HuH-7 (cell line): Measurements from ENCODE around the gene PFDN4.
"Not testable (repeated sequence)": the region's sequence is repeated elsewhere in the genome, so short reads cannot be mapped to it uniquely, and the experiment has no call there.

ENCODE experiments used
- DNase-seq: peaks from one replicate; pipeline ENCODE4 v3.0.0; 2011; ENCODE audit warnings: low spot score

PFDN4 gene

DNA sequence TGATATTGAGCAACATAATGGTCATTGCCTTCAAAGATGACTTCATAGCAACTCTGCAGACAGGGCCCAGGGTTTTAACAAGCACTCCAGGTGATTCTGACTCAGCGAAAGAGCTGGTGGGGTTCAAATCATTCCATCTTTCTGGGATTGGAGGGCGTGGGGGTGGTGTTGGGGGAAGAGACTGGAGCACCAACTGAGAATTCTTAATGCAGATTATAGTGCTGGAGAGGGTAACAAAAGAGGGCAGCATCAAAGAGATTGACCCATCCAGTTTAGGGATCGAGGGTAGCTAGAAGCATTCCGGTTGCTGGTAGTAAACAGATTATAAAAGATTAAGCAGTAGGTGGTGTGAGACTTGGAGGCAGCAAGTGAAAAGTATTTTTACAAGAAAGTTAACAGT is 15.9 kb downstream of the PFDN4 start:
- no peak for DNase-seq

DNA sequence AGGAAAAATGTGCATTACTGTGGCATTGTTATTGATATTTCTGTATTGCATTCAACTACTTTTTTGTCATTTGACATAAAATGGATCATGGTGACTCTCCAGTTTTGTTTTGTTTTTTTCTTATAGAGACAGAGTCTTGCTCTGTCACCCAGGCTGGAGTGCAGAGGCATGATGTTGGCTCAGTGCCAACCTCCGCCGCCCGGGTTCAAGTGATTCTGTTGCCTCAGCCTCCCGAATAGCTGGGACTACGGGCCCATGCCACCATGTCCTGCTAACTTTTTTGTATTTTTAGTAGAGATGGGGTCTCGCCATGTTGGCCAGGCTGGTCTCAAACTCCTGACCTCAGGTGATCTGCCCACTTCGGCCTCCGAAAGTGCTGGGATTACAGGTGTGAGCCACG is 16.8 kb downstream of the PFDN4 start:
- DNase-seq, result not testable (repeated sequence)

DNA sequence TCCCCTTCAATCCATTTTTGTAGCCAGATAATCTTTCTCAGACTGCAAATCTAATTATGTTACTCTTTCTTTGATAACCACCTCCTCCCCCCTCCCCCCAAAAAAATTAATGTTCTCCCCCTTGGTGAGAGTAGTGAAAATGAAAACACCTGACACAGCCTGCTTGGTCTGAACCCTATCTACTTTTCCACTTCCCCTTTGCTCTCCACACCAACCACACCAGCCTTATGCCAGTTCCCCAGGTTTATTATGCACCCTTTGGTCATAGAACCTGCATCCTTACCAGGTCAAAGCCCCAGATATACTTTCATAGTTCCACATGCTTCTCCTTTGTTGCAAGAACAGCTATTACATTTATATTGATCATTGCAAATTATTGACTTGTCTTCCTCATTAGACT is 19.4 kb downstream of the PFDN4 start:
- no peak for DNase-seq

DNA sequence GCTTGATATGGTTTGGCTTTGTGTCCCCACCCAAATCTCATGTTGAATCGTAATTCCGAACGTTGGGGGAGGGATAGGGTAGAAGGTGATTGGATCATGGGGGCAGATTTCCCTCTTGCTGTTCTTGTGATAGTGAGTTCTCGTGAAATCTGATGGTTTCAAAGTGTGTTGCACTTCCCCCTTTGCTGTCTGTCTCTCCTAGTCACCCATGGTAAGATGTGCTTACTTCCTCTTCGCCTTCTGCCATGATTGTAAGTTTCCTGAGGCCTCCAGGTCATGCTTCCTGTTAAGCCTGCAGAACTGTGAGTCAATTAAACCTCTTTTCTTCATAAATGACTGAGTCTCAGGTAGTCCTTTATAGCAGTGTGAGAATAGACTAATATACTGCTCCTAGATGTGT is 19.9 kb downstream of the PFDN4 start:
- no peak for DNase-seq

DNA sequence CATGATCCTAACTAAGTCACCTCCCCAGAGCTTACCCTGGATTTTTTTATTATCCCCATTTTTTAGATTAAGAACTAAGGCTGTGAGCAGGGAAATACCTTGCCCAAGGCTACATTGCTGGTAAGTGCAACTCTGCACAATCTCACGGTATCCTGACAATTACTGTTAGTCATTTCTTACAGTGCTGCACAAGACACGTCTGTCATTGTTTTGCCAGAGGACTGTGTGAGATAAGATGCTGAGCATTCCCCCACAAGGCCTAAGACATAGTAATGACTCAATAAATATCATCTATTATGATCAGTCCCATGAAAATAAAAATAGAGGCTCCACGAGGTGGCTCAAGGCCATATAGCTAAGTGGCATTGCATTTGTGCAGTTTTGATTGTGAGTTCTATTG is 21.0 kb downstream of the PFDN4 start:
- DNase-seq, result no peak

DNA sequence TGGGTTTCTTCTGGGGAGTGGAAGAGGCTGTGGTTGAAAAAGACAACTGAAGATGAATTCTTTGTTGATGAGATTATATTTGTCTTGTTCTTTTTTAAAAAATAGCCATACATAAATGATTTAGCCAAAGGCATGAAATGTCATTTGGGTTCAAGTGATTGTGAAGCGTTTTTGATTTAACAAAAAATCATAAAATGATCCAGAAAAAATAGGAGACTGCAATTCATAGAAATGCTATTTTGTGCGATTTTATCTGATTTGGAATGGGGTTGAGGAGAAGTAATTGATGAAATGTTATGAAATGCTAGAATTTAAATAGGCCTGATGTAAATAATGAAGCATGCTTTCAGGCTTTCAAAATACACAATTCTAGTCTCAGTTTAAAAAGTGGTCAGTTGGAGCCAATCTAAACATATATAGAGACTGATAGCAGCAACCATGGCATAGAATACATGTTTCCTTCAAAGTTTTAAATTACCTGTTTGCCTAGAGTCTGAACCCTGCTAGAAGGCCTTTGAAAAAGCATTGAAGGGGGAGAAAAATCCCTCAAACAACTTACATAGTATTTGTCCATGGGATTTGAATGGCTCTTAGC is 21.8 kb downstream of the PFDN4 start:
- DNase-seq, result no peak

DNA sequence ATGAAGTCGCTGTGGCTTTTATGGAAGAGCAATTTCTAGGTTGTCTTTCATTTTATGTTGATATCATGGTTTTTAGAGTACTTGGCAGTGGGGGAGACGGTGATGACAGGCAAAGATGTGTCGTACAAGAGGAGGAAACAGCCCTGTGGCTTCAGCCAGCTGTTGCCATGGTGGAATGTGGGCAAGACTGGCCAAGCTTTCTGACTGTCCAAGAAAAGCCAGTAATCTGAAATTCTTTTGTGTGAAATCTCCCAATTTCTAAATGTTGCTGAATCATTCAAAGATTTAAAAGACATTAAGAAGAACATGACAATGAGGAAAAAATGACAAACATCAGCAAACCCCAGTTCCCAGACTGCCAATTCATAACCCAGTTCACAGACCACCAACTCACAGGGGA is 23.1 kb downstream of the PFDN4 start:
- no peak for DNase-seq

DNA sequence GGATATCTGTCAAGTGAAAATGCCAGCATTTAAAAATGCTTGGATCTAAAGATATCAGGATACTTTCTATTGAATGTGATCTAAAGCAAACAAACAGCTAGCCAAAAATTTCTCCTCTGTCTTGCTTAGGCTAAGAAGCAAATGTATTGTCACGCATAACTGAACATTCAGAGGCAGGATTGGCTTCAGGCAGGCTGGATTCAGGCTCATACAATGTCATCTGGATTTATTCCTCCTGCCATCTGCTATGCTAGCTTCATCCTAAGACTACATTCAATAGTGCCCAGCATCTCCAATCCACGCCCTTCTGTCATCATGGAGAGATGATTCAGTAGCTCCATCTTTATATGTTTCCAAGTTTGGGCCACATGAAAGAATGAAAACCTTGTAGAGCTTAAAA is 27.1 kb downstream of the PFDN4 start:
- DNase-seq, result no peak

DNA sequence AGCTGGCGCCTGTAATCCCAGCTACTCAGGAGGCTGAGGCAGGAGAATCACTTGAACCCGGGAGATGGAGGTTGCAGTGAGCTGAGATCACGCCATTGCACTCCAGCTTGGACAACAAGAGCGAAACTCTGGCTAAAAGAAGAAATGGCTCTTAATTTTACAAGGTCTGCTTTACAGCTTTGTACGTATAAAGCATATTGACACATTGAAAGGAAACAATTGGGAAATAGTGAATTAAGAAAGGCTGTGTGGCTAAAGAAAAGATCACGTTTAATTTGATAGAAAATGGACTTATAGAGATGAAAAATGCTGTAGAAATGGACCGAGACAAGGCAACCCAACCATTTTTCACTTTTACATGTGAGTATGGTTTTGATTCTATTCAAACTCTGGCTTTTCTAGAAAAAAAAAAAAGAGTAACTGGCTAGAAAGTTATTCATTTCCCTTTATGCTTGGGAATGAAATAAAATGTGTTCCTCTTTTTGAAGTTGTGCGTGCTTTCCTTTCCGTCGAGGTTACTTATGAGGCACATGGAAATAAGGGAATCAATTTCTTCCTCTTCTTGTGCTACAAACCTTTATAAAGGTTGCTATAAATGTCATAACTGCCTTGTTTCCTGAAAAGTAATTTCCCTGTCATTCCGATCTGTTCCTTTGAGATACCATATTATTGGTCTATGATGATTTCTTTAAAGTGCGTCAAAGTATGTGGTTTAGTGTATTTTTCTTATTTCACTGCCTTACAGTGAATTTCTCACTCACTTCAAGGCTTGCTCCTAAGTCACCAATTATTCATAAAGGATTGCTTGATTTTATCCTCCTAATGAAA is 29.4 kb downstream of the PFDN4 start:
- DNase-seq, result no peak

DNA sequence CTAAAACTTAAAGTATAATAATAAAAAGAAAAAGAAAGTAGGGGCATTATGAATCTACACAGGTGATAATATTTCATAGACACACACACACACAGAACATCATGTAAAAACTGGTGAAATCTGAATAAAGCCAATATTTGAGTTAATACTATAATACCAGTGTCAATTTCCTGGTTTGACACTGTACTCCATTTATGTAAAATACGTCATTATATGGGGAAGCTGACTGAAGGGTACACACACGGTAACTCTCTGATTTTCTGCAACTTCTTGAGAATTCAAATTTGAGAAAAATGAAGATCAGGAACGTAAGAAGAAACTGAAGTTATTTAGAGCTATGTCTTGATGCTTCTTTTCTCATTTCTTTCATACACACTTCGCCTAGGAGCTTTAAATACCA is 36.2 kb downstream of the PFDN4 start:
- DNase-seq, result no peak

DNA sequence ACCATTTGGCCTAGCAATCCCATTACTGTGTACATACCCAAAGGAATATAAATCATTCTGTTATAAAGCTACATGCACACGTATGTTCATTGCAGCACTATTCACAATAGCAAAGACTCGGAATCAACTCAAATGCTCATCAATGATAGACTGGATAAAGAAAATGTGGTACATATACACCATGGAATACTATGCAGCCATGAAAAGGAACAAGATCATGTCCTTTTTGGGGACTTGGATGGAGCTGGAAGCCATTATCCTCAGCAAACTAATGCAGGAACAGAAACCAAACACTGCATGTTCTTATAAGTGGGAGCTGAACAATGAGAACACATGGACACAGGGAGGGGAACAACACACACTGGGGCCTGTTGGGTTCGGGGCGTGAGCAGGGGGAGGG is 40.8 kb downstream of the PFDN4 start:
- DNase-seq, result not testable (repeated sequence)

DNA sequence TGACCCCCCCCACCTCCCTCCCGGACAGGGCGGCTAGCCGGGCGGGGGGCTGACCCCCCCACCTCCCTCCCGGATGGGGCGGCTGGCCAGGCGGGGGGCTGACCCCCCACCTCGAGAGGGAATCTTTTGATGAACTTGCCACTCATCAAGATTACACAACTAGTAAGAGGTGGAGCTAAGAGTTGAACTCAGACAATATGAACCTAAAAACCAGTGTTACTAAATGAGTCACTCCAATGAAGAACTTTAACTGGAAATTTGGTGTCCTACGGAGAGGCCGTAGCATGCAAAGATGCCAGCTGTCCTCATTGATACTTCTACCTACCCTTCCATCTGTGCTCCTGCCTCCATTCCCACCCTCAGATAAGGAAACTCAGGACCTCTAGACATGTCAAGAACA is 42.8 kb downstream of the PFDN4 start:
- no peak for DNase-seq

DNA sequence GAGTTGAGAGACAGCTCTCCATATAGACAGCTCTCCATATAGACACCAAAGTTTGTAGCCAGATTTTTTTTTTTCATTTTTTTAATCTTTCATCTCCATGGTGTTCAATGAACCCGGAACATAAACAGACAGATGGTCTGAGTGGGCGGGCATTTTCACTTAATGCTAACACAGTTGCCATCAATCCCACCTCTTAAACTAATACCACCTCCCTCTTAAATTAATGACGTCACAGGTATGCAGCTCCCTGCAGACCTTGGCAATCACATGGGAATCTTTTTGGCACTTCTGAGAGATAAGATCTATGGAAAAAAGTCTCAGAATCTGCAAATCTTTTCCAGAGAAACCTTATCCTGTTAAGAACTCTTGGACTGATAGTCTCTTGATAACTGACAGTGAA is 43.2 kb downstream of the PFDN4 start:
- DNase-seq, result no peak

DNA sequence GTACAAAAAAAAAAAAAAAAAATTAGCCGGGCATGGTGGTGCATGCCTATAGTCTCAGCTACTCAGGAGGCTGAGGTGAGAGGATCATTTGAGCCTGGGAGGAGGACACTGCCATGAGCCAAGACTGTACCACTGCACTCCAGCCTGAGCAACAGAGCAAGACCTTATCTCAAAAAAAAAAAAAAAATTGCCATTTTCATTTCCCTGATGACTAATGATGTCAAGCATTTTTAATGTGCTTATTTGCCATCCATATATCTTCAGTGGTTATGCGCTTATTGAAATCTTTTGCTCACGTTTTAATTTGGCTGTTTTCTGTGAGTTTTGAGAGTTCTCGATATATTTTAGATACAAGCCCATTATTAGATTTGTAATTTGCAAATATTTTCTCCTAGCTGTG is 46.7 kb downstream of the PFDN4 start:
- no peak for DNase-seq

DNA sequence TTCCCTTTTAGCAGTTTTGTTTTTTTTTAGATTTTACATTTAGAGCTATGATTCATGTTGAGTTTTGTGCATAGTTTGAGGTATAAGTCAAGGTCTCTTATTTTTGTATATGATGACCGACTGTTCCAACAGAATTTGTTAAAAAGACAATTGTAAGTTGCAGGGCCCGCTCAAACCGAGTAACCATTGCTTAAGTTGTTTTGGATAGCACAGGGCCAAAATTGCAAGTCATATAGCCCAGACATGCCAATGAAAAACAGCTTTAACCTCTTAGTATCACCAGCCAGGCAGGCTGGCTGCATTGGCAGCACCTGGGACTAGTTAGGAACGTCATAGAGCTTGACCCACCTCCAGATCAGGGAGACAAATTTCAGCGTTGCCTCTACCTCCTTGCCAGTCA is 47.3 kb downstream of the PFDN4 start:
- no peak for DNase-seq

DNA sequence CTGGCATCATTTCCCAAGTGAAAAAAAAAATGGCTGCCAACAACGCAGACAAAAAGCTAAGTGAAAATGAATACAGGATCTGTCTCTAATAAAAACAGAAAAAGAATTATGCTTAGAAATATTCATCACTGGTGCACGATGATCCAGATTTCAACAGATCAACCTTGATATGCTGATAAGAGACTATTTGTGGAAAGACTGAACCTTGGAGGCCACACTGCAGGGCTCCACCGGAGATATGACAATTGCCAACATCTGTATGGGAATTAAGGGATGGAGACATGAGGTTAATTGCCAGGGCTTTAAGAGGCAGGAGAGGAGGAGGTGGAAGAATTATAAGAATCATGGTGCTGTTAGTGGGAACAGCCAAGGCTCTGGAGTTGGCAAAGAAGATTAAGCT is 48.3 kb downstream of the PFDN4 start:
- no peak for DNase-seq

DNA sequence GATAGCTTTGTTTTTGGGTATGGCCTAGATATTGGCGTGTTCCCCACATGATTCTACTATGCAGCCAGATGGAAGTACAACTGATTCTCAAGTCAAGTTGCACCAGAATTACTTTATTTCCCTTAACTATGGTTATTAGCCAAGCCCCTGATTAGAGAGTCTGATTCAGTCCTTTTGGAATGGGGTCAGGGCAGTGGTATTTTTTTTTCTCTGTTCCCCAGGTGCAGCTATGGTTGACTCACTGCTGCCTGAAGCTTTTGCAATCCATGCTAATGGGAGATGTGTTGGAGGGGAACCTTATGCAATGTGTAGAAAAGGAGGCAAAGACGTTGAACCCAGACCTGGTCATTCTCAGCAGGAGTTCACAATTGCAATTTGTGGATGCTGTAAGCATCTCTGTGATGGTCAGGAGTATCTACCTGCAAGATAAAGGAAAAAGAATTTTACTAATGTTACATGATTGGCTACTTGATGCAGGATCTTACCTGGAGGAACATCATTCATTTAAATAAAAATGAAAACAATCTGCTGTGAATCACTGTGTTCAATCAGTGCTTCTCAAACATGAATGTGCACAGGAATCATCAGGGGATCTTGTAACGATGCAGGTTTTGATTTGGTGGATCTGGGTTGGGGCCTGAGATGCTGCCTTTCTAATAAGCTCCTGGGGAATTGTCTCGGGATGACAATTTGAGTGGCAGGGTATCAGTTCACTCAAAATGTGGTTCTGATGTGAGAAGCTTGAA is 49.4 kb downstream of the PFDN4 start:
- no peak for DNase-seq

DNA sequence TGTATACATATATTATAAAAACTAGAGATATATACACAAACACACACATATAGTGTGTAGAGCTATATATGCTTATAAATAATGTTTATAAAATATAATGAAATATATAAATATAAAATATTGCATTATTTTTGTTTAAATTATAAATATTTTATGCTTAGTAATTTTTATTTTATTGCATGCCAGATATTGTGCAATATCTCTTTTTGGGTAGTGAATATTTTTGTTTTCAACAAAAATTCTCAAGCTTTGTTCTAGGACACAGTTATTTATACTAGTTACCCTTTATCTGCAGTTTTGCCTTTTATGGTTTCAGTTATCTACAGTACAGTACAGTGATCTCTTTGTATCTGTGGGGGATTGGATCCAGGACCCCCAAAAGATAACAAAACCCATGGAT is 52.2 kb downstream of the PFDN4 start:
- DNase-seq, result no peak

DNA sequence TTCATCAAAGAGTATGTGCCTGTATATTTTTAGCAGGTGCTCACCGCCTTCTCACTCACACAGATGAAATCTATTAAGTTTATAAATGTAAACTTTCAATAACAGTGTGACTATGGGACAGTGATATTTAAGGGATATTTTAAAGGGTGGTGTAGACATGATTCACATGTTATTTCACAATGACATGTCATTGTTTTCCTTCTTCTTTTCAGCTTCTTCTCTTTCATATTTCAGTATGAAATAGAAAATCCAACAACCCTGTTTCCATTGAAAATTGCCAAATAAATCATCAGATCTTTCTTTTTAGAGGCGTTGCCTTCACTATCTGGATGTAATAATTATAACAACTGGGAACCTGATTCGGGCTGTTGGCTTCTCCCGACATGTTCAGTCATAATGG is 54.8 kb downstream of the PFDN4 start:
- no peak for DNase-seq

DNA sequence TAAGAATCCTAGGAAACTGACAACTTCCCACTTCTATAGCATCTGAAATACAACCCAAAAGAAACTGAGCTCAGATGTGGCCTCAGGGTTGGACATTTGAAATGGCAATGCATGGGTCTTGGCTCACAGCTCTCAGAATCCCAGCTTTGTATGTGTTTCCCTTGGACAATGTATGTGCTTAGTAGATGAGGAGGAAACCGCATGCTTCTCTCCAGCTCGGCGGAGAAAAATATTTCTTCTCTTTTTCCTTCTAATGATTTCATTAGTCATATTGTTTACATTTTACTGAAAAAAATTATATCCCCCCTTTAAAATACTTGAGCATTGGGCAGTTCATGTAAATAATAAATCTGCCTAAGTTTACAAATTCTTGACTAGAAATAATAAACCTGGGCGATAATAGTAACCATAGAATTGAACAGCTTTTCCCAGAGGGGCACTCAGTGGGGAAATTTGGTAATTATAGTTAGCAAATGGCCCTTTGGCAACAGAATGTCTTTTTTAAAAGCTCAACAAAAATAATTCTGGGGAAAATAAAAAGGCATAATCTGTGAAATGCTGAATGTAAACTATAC is 55.3 kb downstream of the PFDN4 start:
- DNase-seq, result no peak

DNA sequence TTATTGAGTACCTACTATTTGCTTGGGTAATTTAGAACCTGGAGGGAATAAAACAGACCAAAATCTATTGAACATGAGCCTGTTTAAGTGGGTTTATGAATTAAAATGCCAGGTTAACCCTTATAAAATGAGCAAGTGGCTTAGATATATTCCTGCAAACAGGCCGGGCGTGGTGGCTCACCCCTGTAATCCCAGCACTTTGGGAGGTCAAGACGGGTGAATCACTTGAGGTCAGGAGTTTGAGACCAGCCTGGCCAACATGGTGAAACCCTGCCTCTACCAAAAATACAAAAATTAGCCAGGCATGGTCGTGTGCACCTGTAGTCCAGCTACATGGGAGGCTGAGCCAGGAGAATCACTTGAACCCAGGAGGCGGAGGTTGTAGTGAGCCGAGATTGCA is 57.9 kb downstream of the PFDN4 start:
- not testable (repeated sequence) for DNase-seq

DNA sequence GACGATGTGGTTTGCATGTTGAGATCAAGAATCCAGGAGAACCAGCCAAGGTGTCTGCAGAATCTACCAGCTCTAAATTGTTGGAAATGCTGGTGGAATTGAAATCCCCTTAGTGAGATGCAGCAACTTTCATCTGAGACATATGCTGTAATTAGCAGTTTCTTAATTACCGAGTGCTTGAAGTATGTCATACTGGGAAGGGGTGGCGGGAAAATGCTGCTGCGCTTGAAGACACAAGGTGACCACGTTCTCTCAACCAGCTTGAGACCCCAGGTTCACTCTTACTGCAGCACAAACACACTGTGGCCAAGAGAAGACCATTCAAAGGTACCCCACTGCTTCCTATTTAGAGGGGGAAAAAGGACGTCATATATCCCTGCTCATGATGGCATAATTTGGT is 59.0 kb downstream of the PFDN4 start:
- no peak for DNase-seq

DNA sequence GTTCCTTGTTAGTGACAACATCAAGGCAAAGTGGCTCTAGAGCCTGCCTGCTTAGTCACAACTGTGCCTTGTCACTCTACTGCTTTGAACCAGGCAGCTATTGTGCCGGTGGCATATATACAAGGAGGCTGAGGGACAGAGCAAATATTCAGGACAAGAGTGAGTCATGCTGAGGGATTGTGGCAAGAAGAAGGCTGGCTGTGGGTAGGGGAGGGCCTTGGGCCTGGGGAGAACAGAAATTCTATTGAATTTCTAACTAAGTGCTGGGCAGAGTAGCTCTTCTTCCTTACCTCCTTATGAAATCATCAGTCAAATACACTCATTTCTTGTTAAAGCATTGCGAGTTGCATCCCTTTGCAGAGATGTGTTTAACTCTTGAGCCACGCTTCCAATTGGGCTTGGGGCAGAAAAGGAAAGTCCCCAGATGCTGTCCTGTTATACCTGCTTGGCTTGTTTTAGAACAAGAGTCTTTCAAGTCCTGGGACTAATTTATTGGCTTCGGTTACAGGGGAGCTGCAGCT is 59.7 kb downstream of the PFDN4 start:
- DNase-seq, result no peak
